B cell (primary cell): ENCODE measurements around the gene NASP. TPM values are rescaled to one million over a fixed set of nuclear protein-coding genes. Genes with fewer than 3 reads are reported as not detected.

Experiments used
- ATAC-seq: fragments of 200-7000 bp; cut with Tn5 transposase; one replicate; pipeline ENCODE4 v1.10.0; 2021; ENCODE audit warnings: low read depth, mild to moderate bottlenecking, moderate number of reproducible peaks, moderate library complexity
- CTCF ChIA-PET: fragments of 350-600 bp; sonication (Branson Sonifier 250); formaldehyde crosslinking; loops from one replicate; lab custom pipeline; 2021; ENCODE audit warnings: antibody characterized with exemption, inconsistent platforms; lab: Charles Lee
- POLR2A ChIA-PET: fragments of 350-600 bp; sonication (Branson Sonifier 250); formaldehyde crosslinking; loops from one replicate; lab custom pipeline; 2021; ENCODE audit warnings: antibody characterized with exemption; lab: Charles Lee
- DNase-seq: peaks from one replicate; pipeline ENCODE4 v3.0.0; 2013
- H2AFZ ChIP-seq: 2 replicates; pipeline ENCODE4 v1.6.1; 2012; ENCODE audit warnings: mild to moderate bottlenecking, low read depth, low read length; ENCODE audit not compliant: insufficient read depth, poor library complexity, severe bottlenecking
- H3K27ac ChIP-seq, 2 donors: 1 replicate in 1 of 2; 2 replicates in 1 of 2; pipeline ENCODE4 v1.5.1; 2012 to 2013; ENCODE audit warnings: low read length in 2 of 2, mild to moderate bottlenecking in 2 of 2, moderate library complexity in 1 of 2
- H3K27me3 ChIP-seq, 4 experiments: fragments of 200-600 bp in 1 of 4; sonication (generic) in 1 of 4; replicated peaks in 1 of 4; 1 replicate in 2 of 4; 2 replicates in 2 of 4; pipeline versions ENCODE4 v1.6.1 to v1.7.0; 2013 to 2016; ENCODE audit warnings: low read length in 3 of 4, mild to moderate bottlenecking in 2 of 4, mixed read lengths in 1 of 4, moderate library complexity in 1 of 4; ENCODE audit not compliant: insufficient read depth in 4 of 4, control insufficient read depth in 3 of 4; ENCODE audit errors: control extremely low read depth in 1 of 4
- H3K36me3 ChIP-seq, 2 experiments: replicated peaks in 1 of 2; 1 replicate in 1 of 2; 2 replicates in 1 of 2; pipeline versions ENCODE4 v1.6.1 to v1.7.1; 2013; ENCODE audit warnings: low read length in 1 of 2; ENCODE audit not compliant: insufficient read depth in 2 of 2, control insufficient read depth in 1 of 2; ENCODE audit errors: control extremely low read depth in 1 of 2, extremely low read depth in 1 of 2
- H3K4me1 ChIP-seq, 2 donors: fragments of 200-600 bp in 1 of 2; sonication (generic) in 1 of 2; 1 replicate in 1 of 2; 2 replicates in 1 of 2; pipeline versions ENCODE4 v1.5.1 to v1.6.1; 2013 to 2017; ENCODE audit warnings: low read length in 2 of 2; ENCODE audit not compliant: control insufficient read depth in 2 of 2, insufficient read depth in 2 of 2
- H3K4me2 ChIP-seq: replicated peaks from 2 replicates; pipeline ENCODE3; 2012; ENCODE audit warnings: mild to moderate bottlenecking, low read depth, low read length; ENCODE audit not compliant: poor library complexity, severe bottlenecking
- H3K4me3 ChIP-seq, 5 experiments: fragments of 200-600 bp in 1 of 5; sonication (generic) in 1 of 5; 1 replicate in 3 of 5; 2 replicates in 2 of 5; pipeline versions ENCODE4 v1.5.1 to v1.7.0; 2011 to 2016; ENCODE audit warnings: low read length in 4 of 5, mild to moderate bottlenecking in 4 of 5, low read depth in 2 of 5, control low read depth in 1 of 5, moderate library complexity in 1 of 5; ENCODE audit not compliant: insufficient read depth in 1 of 5; ENCODE audit errors: control extremely low read depth in 1 of 5, extremely low read depth in 1 of 5
- H3K79me2 ChIP-seq: fragments of 200-600 bp; sonication (generic); one replicate; pipeline ENCODE4 v1.6.0; 2016; ENCODE audit warnings: low read length; ENCODE audit not compliant: control insufficient read depth, insufficient read depth
- H3K9ac ChIP-seq: fragments of 200-600 bp; sonication (generic); 2 replicates; pipeline ENCODE4 v1.6.1; 2017; ENCODE audit warnings: mild to moderate bottlenecking, low read length, moderate library complexity
- H3K9me3 ChIP-seq, 3 donors: one replicate each; pipeline versions ENCODE4 v1.6.1 to v1.7.1; 2013; ENCODE audit warnings: low read length in 2 of 3; ENCODE audit not compliant: control insufficient read depth in 2 of 3, insufficient read depth in 1 of 3; ENCODE audit errors: control extremely low read depth in 1 of 3
- H4K20me1 ChIP-seq: 2 replicates; pipeline ENCODE4 v1.6.0; 2012; ENCODE audit warnings: mild to moderate bottlenecking, low read length; ENCODE audit not compliant: insufficient read depth, control insufficient read depth, poor library complexity, severe bottlenecking
- H3K27ac Mint-ChIP-seq: one replicate; pipeline ENCODE4 v1.8.0; 2021; ENCODE audit warnings: mixed read lengths
- H3K27me3 Mint-ChIP-seq: one replicate; pipeline ENCODE4 v1.8.0; 2021; ENCODE audit warnings: mixed read lengths
- H3K4me1 Mint-ChIP-seq: one replicate; pipeline ENCODE4 v1.8.0; 2021; ENCODE audit warnings: mixed read lengths
- H3K4me3 Mint-ChIP-seq: one replicate; pipeline ENCODE4 v1.8.0; 2021; ENCODE audit warnings: mixed read lengths
- H3K9me3 Mint-ChIP-seq: one replicate; pipeline ENCODE4 v1.8.0; 2022; ENCODE audit warnings: mixed read lengths; ENCODE audit not compliant: insufficient read depth
- CTCF ChIP-seq: fragments of 200-600 bp; IDR thresholded peaks from one replicate; pipeline ENCODE4 v1.8.0; 2022; ENCODE audit warnings: antibody characterized with exemption, mild to moderate bottlenecking
- EZH2 ChIP-seq: IDR thresholded peaks from 2 replicates; pipeline ENCODE4 v1.6.1; 2012; ENCODE audit warnings: borderline replicate concordance, low read depth, mild to moderate bottlenecking, moderate library complexity, low read length; ENCODE audit not compliant: insufficient read depth, poor library complexity, severe bottlenecking
- WGBS: methylation state at CpG from one replicate; pipeline ENCODE4 v1.1.5; 2013; ENCODE audit warnings: missing lambda C conversion rate; ENCODE audit not compliant: insufficient coverage; 5-methylcytosine and 5-hydroxymethylcytosine counted together
- intact Hi-C: fragments of 100-400 bp; cut with micrococcal nuclease; formaldehyde crosslinking; loops from one replicate; pipeline ENCODE4 v1.10.0; 2022
- polyA plus RNA-seq: library from polyadenylated mRNA; depleted of rRNA; stranded (reverse); fragments of >200 nt; gene quantifications from 2 replicates; pipeline ENCODE4 v1.2.3, GENCODE V29; 2012
- total RNA-seq, 2 donors: library from RNA; stranded (reverse); fragments of 120-200 nt in 1 of 2; gene quantifications; 1 replicate in 1 of 2; 2 replicates in 1 of 2; pipeline versions ENCODE4 v1.2.3 to v1.2.4, GENCODE V29; 2013 to 2022

Gene NASP
- total and polyA plus RNA-seq, 2 donors (not counting 1 experiment from before 2014, with no cell fraction given): 61.0 to 151 TPM

- H3K27me3 Mint-ChIP-seq: no peaks in the 10 kb centered on the region
- no peak overlapping the region for H3K4me2 ChIP-seq
- no peak overlapping the region for H3K27ac Mint-ChIP-seq
- no CpG with 5 or more reads among the region's 1 CpG for WGBS
- H2AFZ ChIP-seq: no peak overlapping the region
- TF ChIP-seq EZH2: no peak
- TF ChIP-seq CTCF: no peak
- POLR2A ChIA-PET: interaction anchor here (0.6 kb wide), 1 partner anchor 32 kb away, joined by 3 read pairs; no protein-coding TSS in a partner anchor
- H3K79me2 ChIP-seq: no peaks in the 10 kb centered on the region
- no peak overlapping the region for H3K27ac ChIP-seq
- no peak overlapping the region for H3K9ac ChIP-seq
- ATAC-seq: no peak
- no peak overlapping the region for H3K4me3 ChIP-seq
- no peaks in the 10 kb centered on the region for H3K9me3 ChIP-seq
- H3K36me3 ChIP-seq: peaks cover 23 to 75% of the 10 kb centered on the region in 2 experiments
- CTCF ChIA-PET: no interaction called here
- H3K27me3 ChIP-seq: no peaks in the 10 kb centered on the region
- no peaks in the 10 kb centered on the region for H4K20me1 ChIP-seq
- H3K4me3 Mint-ChIP-seq: no peak overlapping the region
- no peaks in the 10 kb centered on the region for H3K4me1 Mint-ChIP-seq
- intact Hi-C loops: no loop called here
- DNase-seq: no peak
- H3K9me3 Mint-ChIP-seq: no peaks in the 10 kb centered on the region
- H3K4me1 ChIP-seq: no peaks in the 10 kb centered on the region
Observed at GRCh38 chr1:45630429-45630828, 46.6 kb downstream of the NASP start.

DNA sequence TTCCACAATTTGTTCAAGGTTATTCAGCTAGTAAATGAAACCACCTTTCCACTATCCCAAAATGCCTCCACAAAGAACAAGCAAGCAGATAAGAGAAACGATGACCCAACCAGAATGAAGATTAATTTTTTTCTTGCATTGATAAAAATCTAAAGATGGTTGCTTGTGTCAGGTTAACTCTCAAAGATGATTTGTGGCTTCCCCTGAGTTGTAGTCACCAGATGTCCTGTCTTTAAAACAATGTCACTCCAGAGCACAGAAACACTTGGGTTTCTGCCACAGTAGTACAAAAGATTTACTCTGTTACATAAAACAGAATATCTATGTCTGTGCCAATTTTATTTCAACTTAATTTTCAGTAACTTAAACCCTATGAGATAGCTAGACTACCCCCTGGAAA is 51.4 kb downstream of the NASP start:
- no peaks in the 10 kb centered on the region for H3K27me3 Mint-ChIP-seq
- no peak for DNase-seq
- POLR2A ChIA-PET: no interaction called here
- no peak overlapping the region for H3K27ac Mint-ChIP-seq
- no peak for TF ChIP-seq EZH2
- TF ChIP-seq CTCF: no peak
- no peak overlapping the region for H3K4me3 Mint-ChIP-seq
- no peak overlapping the region for H2AFZ ChIP-seq
- WGBS: no CpG with 5 or more reads among the region's 1 CpG
- H3K4me1 ChIP-seq: no peaks in the 10 kb centered on the region
- H3K36me3 ChIP-seq: peaks cover 32 to 78% of the 10 kb centered on the region in 2 experiments
- no peaks in the 10 kb centered on the region for H3K4me1 Mint-ChIP-seq
- no peaks in the 10 kb centered on the region for H3K9me3 Mint-ChIP-seq
- peaks cover 2% of the 10 kb centered on the region for H3K79me2 ChIP-seq
- no peak for ATAC-seq
- H3K27ac ChIP-seq: no peak overlapping the region
- no peaks in the 10 kb centered on the region for H3K9me3 ChIP-seq
- H4K20me1 ChIP-seq: no peaks in the 10 kb centered on the region
- no peak overlapping the region for H3K4me2 ChIP-seq
- no peak overlapping the region for H3K4me3 ChIP-seq
- H3K27me3 ChIP-seq: no peaks in the 10 kb centered on the region
- H3K9ac ChIP-seq: no peak overlapping the region
- CTCF ChIA-PET: no interaction called here
- intact Hi-C loops: no loop called here
